22Rv1 (cell line): Measurements from ENCODE around the gene VEZF1.

Source experiments
- H3K27ac ChIP-seq: fragments of 450-650 bp; 2 replicates; pipeline ENCODE4 v1.5.1; 2017
- CTCF ChIP-seq: fragments of 450-650 bp; IDR thresholded peaks from 2 replicates; pipeline ENCODE4 v1.5.1; 2017; ENCODE audit warnings: mild to moderate bottlenecking
- ZFX ChIP-seq: fragments of 450-650 bp; IDR thresholded peaks from 2 replicates; pipeline ENCODE4 v1.6.1; 2017; ENCODE audit warnings: antibody characterized with exemption, borderline replicate concordance

Gene VEZF1

GRCh38 chr17:58004060-58004459 is 16.0 kb upstream of the VEZF1 start:
- H3K27ac ChIP-seq: peak overlapping the region; percentile 16; the same call in 1 of the 2 replicates
- no peak for TF ChIP-seq CTCF
- TF ChIP-seq ZFX: no peak

- no peak for TF ChIP-seq CTCF
- TF ChIP-seq ZFX: no peak
Measured at GRCh38 chr17:58002973-58003372, 14.9 kb upstream of the VEZF1 start.

GRCh38 chr17:58002154-58002948 is 14.3 kb upstream of the VEZF1 start:
- TF ChIP-seq ZFX (no peak), CTCF (no peak)
- H3K27ac ChIP-seq: peak overlapping the region; percentile 19; the same call in 1 of the 2 replicates

More at GRCh38 chr17:58002973-58003372, 14.9 kb upstream of the VEZF1 start:
- H3K27ac ChIP-seq: peak overlapping the region; percentile 19; the same call in 1 of the 2 replicates

- no peak for TF ChIP-seq ZFX
- no peak for TF ChIP-seq CTCF
- peak overlapping the region; percentile 2; the same call in 1 of the 2 replicates for H3K27ac ChIP-seq
Measured at GRCh38 chr17:58001461-58002124, 13.5 kb upstream of the VEZF1 start.

GRCh38 chr17:57999496-58000017 is 11.5 kb upstream of the VEZF1 start:
- peak; percentile 90 for TF ChIP-seq CTCF
- no peak for TF ChIP-seq ZFX
- H3K27ac ChIP-seq: peak overlapping the region; percentile 2; the same call in 1 of the 2 replicates

GRCh38 chr17:57999010-57999495 is 11.0 kb upstream of the VEZF1 start:
- TF ChIP-seq CTCF: no peak
- TF ChIP-seq ZFX: no peak
- H3K27ac ChIP-seq: no peak overlapping the region
